ENCODE measurements around the gene CDS2. TPM values are rescaled to one million over a fixed set of nuclear protein-coding genes. Genes with fewer than 3 reads are reported as not detected.

The CDS2 gene
- total and polyA plus RNA-seq, 2 of the 13 experiments (the other 11 are each of a cell fraction or from before 2014, with no cell fraction given): 81.3 to 153 TPM

- TF ChIP-seq POLR2AphosphoS5 (IDR thresholded peaks at IDR 0.05; ENCODE audit: low read depth, low read length) (peak; percentile 99), ZNF749 (CRISPR knock-in tag; IDR thresholded peaks at IDR 0.05; ENCODE audit: borderline replicate concordance) (peak; percentile 100; the same call in 1 of the 2 replicates), ZNF124 (CRISPR knock-in tag; IDR thresholded peaks at IDR 0.05) (peak; percentile 92), ZNF331 (CRISPR knock-in tag; IDR thresholded peaks at IDR 0.05) (peak; percentile 81; the same call in 1 of the 2 replicates), BCL6 (CRISPR knock-in tag; IDR thresholded peaks at IDR 0.05) (peak; percentile 33; the same call in 1 of the 2 replicates), CC2D1A (CRISPR knock-in tag; IDR thresholded peaks at IDR 0.05) (no peak; the same call in 1 of the 2 replicates), ZNF850 (CRISPR knock-in tag; conservative IDR thresholded peaks at IDR 0.05) (peak; percentile 97; the same call in 1 of the 2 replicates), ZSCAN21 (CRISPR knock-in tag; IDR thresholded peaks at IDR 0.05; ENCODE audit: borderline replicate concordance) (peak; percentile 76), ZNF20 (CRISPR knock-in tag; IDR thresholded peaks at IDR 0.05) (peak; percentile 77; the same call in 1 of the 2 replicates), U2AF2 (IDR thresholded peaks at IDR 0.05; ENCODE audit: low read depth, low read length) (no peak), RAD21 (CRISPR knock-in tag; IDR thresholded peaks at IDR 0.05) (peak; percentile 52), ZNF629 (CRISPR knock-in tag; conservative IDR thresholded peaks at IDR 0.05) (peak; percentile 42; the same call in 1 of the 2 replicates), CBX1 (IDR thresholded peaks at IDR 0.05; ENCODE audit: low read depth) (no peak), NR2F6 (IDR thresholded peaks at IDR 0.05) (no peak), NR2F6 (CRISPR knock-in tag; IDR thresholded peaks at IDR 0.05) (peak; percentile 65; the same call in 1 of the 2 replicates), ZNF558 (CRISPR knock-in tag; IDR thresholded peaks at IDR 0.05; ENCODE audit: borderline replicate concordance) (peak; percentile 100; the same call in 1 of the 2 replicates), ZNF264 (CRISPR knock-in tag; IDR thresholded peaks at IDR 0.05) (peak; percentile 93)
- TF ChIP-seq, protein P1, sequence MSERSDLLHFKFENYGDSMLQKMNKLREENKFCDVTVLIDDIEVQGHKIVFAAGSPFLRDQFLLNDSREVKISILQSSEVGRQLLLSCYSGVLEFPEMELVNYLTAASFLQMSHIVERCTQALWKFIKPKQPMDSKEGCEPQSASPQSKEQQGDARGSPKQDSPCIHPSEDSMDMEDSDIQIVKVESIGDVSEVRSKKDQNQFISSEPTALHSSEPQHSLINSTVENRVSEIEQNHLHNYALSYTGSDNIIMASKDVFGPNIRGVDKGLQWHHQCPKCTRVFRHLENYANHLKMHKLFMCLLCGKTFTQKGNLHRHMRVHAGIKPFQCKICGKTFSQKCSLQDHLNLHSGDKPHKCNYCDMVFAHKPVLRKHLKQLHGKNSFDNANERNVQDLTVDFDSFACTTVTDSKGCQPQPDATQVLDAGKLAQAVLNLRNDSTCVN (CRISPR knock-in tag; IDR thresholded peaks at IDR 0.05; ENCODE audit: borderline replicate concordance): peak; percentile 81
- TF ChIP-seq, protein P2, sequence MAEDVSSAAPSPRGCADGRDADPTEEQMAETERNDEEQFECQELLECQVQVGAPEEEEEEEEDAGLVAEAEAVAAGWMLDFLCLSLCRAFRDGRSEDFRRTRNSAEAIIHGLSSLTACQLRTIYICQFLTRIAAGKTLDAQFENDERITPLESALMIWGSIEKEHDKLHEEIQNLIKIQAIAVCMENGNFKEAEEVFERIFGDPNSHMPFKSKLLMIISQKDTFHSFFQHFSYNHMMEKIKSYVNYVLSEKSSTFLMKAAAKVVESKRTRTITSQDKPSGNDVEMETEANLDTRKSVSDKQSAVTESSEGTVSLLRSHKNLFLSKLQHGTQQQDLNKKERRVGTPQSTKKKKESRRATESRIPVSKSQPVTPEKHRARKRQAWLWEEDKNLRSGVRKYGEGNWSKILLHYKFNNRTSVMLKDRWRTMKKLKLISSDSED (CRISPR knock-in tag; IDR thresholded peaks at IDR 0.05): peak; percentile 97; the same call in 1 of the 2 replicates
- TF ChIP-seq, protein P3, sequence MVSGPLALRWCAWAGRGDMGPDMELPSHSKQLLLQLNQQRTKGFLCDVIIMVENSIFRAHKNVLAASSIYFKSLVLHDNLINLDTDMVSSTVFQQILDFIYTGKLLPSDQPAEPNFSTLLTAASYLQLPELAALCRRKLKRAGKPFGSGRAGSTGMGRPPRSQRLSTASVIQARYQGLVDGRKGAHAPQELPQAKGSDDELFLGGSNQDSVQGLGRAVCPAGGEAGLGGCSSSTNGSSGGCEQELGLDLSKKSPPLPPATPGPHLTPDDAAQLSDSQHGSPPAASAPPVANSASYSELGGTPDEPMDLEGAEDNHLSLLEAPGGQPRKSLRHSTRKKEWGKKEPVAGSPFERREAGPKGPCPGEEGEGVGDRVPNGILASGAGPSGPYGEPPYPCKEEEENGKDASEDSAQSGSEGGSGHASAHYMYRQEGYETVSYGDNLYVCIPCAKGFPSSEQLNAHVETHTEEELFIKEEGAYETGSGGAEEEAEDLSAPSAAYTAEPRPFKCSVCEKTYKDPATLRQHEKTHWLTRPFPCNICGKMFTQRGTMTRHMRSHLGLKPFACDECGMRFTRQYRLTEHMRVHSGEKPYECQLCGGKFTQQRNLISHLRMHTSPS (CRISPR knock-in tag; IDR thresholded peaks at IDR 0.05; ENCODE audit: low read depth): peak; percentile 72
- TF ChIP-seq, protein P4, sequence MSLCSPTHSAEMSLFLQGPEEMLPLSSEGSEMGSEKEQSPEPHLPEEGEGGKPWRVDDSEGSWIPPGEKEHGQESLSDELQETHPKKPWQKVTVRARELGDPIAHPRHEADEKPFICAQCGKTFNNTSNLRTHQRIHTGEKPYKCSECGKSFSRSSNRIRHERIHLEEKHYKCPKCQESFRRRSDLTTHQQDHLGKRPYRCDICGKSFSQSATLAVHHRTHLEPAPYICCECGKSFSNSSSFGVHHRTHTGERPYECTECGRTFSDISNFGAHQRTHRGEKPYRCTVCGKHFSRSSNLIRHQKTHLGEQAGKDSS (CRISPR knock-in tag; IDR thresholded peaks at IDR 0.05; ENCODE audit: borderline replicate concordance, low read depth): peak; percentile 95; the same call in 1 of the 2 replicates
These were observed 7.2 kb upstream of the CDS2 start, which contains the start of gene PCNA (continued) for GRCh38 chr20:5119435-5120184.

All from HepG2 (cell line).